Esophagus muscularis mucosa (tissue), 4 donors: ENCODE data around the gene RANBP17. TPM values are rescaled to one million over a fixed set of nuclear protein-coding genes. Genes with fewer than 3 reads are reported as not detected.

Source experiments
- DNase-seq: peaks from one replicate; pipeline ENCODE4 v3.0.0-alpha.2; 2017; ENCODE audit errors: extremely low spot score
- H3K27ac ChIP-seq, 4 donors: fragments of 200-600 bp; sonication (generic); replicated peaks in 1 of 4; 1 replicate in 3 of 4; 2 replicates in 1 of 4; pipeline ENCODE4 v1.5.1; 2016 to 2019; ENCODE audit warnings: mild to moderate bottlenecking in 1 of 4
- H3K27me3 ChIP-seq, 4 donors: fragments of 200-600 bp; sonication (generic); one replicate each; pipeline versions ENCODE4 v1.5.1 to v1.6.0; 2016 to 2019
- H3K36me3 ChIP-seq, 4 donors: fragments of 200-600 bp; sonication (generic); one replicate each; pipeline ENCODE4 v1.5.1; 2016 to 2019
- H3K4me1 ChIP-seq, 4 donors: fragments of 200-600 bp; sonication (generic); one replicate each; pipeline ENCODE4 v1.5.1; 2016 to 2019
- H3K4me3 ChIP-seq, 4 donors: fragments of 200-600 bp; sonication (generic); 1 replicate in 2 of 4; 2 replicates in 2 of 4; pipeline ENCODE4 v1.5.1; 2016 to 2019; ENCODE audit warnings: mild to moderate bottlenecking in 4 of 4, moderate library complexity in 1 of 4
- H3K9me3 ChIP-seq, 4 donors: fragments of 200-600 bp; sonication (generic); 1 replicate in 3 of 4; 2 replicates in 1 of 4; pipeline ENCODE4 v1.5.1; 2016 to 2019
- CTCF ChIP-seq, 3 experiments: fragments of 200-600 bp in 2 of 3; fragments of 450-650 bp in 1 of 3; sonication (generic) in 2 of 3; IDR thresholded peaks; one replicate each; pipeline ENCODE4 v1.5.1; 2017 to 2019; ENCODE audit warnings: antibody characterized with exemption in 3 of 3, mild to moderate bottlenecking in 2 of 3, moderate library complexity in 1 of 3
- EP300 ChIP-seq: sonication (generic); formaldehyde crosslinking; IDR thresholded peaks from one replicate; pipeline ENCODE4 v1.6.1; 2017; ENCODE audit warnings: antibody characterized with exemption
- POLR2A ChIP-seq: fragments of 450-650 bp; IDR thresholded peaks from one replicate; pipeline ENCODE4 v1.6.1; 2017; ENCODE audit warnings: antibody characterized with exemption, moderate library complexity, mild to moderate bottlenecking, low read depth
- POLR2AphosphoS5 ChIP-seq, 2 donors: sonication (generic); formaldehyde crosslinking; IDR thresholded peaks; one replicate each; pipeline ENCODE4 v1.6.1; 2017; ENCODE audit warnings: antibody characterized with exemption in 2 of 2
- WGBS: methylation state at CpG from one replicate; pipeline ENCODE4 v1.1.5; 2018; 5-methylcytosine and 5-hydroxymethylcytosine counted together
- intact Hi-C: fragments of 100-400 bp; cut with DNase I; formaldehyde crosslinking; loops from one replicate; pipeline ENCODE4 v1.15.1; 2023
- total RNA-seq, 4 donors: library from RNA; depleted of rRNA; stranded (reverse); fragments of >200 nt; gene quantifications; one replicate each; pipeline versions ENCODE4 v1.1.0 to v1.2.1, GENCODE V29; 2016

RANBP17 gene
- total RNA-seq, 4 donors from 2014 or later, result 16.4 to 28.2 (median 17.7) TPM

- no peaks in the 10 kb centered on the region for H3K9me3 ChIP-seq
- peaks cover 0 to 6% (median 0%) of the 10 kb centered on the region in 4 donors for H3K27me3 ChIP-seq
- H3K36me3 ChIP-seq, result no peaks in the 10 kb centered on the region
- DNase-seq, result no peak
- 71% methylated on average over 2 of the region's 2 CpGs for WGBS
- no peak for TF ChIP-seq POLR2A
- no peak for TF ChIP-seq EP300
- TF ChIP-seq POLR2AphosphoS5 (IDR thresholded peaks at IDR 0.05), result no peak
- no peak for TF ChIP-seq CTCF (IDR thresholded peaks at IDR 0.05)
- intact Hi-C loops, result no loop called here
- no peak overlapping the region for H3K4me3 ChIP-seq
- H3K4me1 ChIP-seq, result no peaks in the 10 kb centered on the region
- no peak overlapping the region for H3K27ac ChIP-seq
These were observed 17.9 kb upstream of the RANBP17 start for GRCh38 chr5:170843870-170844269.

- DNase-seq, result no peak
- Histone ChIP-seq H3K27ac (no peak overlapping the region), H3K36me3 (no peaks in the 10 kb centered on the region), H3K4me1 (no peaks in the 10 kb centered on the region), H3K9me3 (no peaks in the 10 kb centered on the region), H3K27me3 (peaks cover 0 to 6% (median 0%) of the 10 kb centered on the region in 4 donors), H3K4me3 (no peak overlapping the region)
- TF ChIP-seq EP300 (no peak), CTCF (IDR thresholded peaks at IDR 0.05) (no peak), POLR2A (no peak), POLR2AphosphoS5 (IDR thresholded peaks at IDR 0.05) (no peak)
- 79% methylated on average over 2 of the region's 2 CpGs for WGBS
- intact Hi-C loops, result no loop called here
These were observed 17.2 kb upstream of the RANBP17 start for GRCh38 chr5:170844651-170845050.

GRCh38 chr5:170846416-170846815 is 15.4 kb upstream of the RANBP17 start:
- H3K27ac ChIP-seq, result no peak overlapping the region
- H3K9me3 ChIP-seq, result no peaks in the 10 kb centered on the region
- no peak for DNase-seq
- H3K4me1 ChIP-seq, result no peaks in the 10 kb centered on the region
- peaks cover 0 to 6% (median 0%) of the 10 kb centered on the region in 4 donors for H3K27me3 ChIP-seq
- H3K4me3 ChIP-seq, result no peak overlapping the region
- no peaks in the 10 kb centered on the region for H3K36me3 ChIP-seq
- intact Hi-C loops, result no loop called here
- TF ChIP-seq POLR2AphosphoS5 (IDR thresholded peaks at IDR 0.05) (no peak), POLR2A (no peak), EP300 (no peak), CTCF (IDR thresholded peaks at IDR 0.05) (no peak)

- TF ChIP-seq EP300 (no peak), CTCF (IDR thresholded peaks at IDR 0.05) (no peak), POLR2AphosphoS5 (IDR thresholded peaks at IDR 0.05) (no peak), POLR2A (no peak)
- H3K27ac ChIP-seq, result no peak overlapping the region
These were observed 15.0 kb upstream of the RANBP17 start for GRCh38 chr5:170846846-170847245.

GRCh38 chr5:170848033-170848432 is 13.8 kb upstream of the RANBP17 start:
- TF ChIP-seq POLR2A (no peak), POLR2AphosphoS5 (IDR thresholded peaks at IDR 0.05) (no peak), EP300 (no peak), CTCF (IDR thresholded peaks at IDR 0.05) (no peak)
- peaks cover 0 to 6% (median 0%) of the 10 kb centered on the region in 4 donors for H3K27me3 ChIP-seq
- H3K27ac ChIP-seq, result no peak overlapping the region
- 87% methylated on average over 5 of the region's 5 CpGs for WGBS
- no peaks in the 10 kb centered on the region for H3K9me3 ChIP-seq
- no peak for DNase-seq
- no peak overlapping the region for H3K4me3 ChIP-seq
- H3K4me1 ChIP-seq, result no peaks in the 10 kb centered on the region
- H3K36me3 ChIP-seq, result no peaks in the 10 kb centered on the region
- intact Hi-C loops, result no loop called here

More at GRCh38 chr5:170846846-170847245, 15.0 kb upstream of the RANBP17 start:
- intact Hi-C loops, result no loop called here
- no peak overlapping the region for H3K4me3 ChIP-seq
- H3K4me1 ChIP-seq, result no peaks in the 10 kb centered on the region
- no peaks in the 10 kb centered on the region for H3K9me3 ChIP-seq
- no peaks in the 10 kb centered on the region for H3K36me3 ChIP-seq
- DNase-seq, result no peak
- peaks cover 0 to 6% (median 0%) of the 10 kb centered on the region in 4 donors for H3K27me3 ChIP-seq
